Measurements from ENCODE around the gene ABCD1.
"Not testable (repeated sequence)": the region's sequence is repeated elsewhere in the genome, so short reads cannot be mapped to it uniquely, and the experiment has no call there.

The ABCD1 gene

DNA sequence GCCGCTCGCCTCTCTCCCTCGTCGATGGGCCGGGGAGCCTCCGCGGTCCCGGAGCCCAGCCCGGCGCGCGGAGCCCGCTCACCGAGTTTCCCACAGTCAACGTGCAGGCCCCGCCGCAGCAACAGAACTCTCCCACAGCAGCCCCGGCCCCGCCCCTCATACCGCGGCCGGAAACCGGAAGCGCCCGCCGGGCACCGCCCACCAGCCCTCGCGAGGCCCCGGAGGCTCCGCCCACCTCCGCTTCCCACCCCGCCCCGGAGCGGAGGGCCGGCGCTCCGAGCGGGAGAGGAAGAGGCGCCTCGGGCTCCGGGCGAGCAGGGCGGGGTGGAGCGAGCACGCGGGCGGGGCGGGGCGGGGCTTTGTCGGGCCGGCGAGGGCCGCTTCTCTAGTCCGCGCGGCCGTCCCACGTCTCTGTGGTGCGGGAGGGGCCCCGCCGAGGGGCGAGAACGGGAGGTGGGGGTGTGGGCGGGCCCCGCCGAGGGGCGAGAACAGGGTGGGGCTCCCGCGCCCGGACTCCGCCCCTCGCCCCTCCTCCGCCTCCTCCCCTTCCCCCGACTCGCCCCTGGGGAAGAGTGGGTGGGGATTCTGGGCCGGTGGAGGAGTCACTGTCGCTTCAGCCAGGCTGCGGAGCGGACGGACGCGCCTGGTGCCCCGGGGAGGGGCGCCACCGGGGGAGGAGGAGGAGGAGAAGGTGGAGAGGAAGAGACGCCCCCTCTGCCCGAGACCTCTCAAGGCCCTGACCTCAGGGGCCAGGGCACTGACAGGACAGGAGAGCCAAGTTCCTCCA lies at the start of gene ABCD1, which contains the start of gene BCAP31:
ABCD1 (plus strand) TSS at position 605 of the 787 bp plus-strand sequence. CDS start 411 bp downstream, outside the sequence.
BCAP31 (minus strand) TSS at position 136 of the 787 bp plus-strand sequence. CDS start 1,143 bp downstream, outside the sequence.
- TF ChIP-seq, protein P1, sequence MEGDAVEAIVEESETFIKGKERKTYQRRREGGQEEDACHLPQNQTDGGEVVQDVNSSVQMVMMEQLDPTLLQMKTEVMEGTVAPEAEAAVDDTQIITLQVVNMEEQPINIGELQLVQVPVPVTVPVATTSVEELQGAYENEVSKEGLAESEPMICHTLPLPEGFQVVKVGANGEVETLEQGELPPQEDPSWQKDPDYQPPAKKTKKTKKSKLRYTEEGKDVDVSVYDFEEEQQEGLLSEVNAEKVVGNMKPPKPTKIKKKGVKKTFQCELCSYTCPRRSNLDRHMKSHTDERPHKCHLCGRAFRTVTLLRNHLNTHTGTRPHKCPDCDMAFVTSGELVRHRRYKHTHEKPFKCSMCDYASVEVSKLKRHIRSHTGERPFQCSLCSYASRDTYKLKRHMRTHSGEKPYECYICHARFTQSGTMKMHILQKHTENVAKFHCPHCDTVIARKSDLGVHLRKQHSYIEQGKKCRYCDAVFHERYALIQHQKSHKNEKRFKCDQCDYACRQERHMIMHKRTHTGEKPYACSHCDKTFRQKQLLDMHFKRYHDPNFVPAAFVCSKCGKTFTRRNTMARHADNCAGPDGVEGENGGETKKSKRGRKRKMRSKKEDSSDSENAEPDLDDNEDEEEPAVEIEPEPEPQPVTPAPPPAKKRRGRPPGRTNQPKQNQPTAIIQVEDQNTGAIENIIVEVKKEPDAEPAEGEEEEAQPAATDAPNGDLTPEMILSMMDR (IDR thresholded peaks at IDR 0.05; ENCODE audit: borderline replicate concordance, insufficient read depth, low read depth, low read length), result no peak
- peak within 1 kb of the TSS; percentile 68 for H3K4me3 ChIP-seq (ENCODE audit: low read depth, low read length)

DNA sequence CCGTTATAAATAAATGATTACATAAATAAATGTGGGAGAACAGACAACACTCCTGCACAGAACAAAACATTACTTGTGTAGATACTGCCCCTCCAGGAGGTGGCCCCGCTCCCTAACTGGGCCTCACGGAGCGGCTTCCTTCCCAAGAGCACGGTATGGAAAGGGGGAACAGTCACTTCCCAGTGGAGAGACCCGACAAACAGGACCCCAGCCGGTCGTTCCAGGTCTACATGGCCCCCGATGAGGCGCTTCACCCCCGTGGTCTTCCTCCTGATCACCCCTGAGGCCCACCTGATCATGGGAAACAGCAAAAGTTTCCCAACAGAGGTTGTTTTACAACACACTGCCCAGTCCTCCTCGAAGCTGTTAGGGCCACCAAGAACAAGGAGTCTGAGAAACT lies 43.5 kb upstream of the ABCD1 start:
- TF ChIP-seq, protein P1 (IDR thresholded peaks at IDR 0.05; ENCODE audit: borderline replicate concordance, insufficient read depth, low read depth, low read length), result no peak
- H3K4me3 ChIP-seq (ENCODE audit: low read depth, low read length), result no peak overlapping the region

DNA sequence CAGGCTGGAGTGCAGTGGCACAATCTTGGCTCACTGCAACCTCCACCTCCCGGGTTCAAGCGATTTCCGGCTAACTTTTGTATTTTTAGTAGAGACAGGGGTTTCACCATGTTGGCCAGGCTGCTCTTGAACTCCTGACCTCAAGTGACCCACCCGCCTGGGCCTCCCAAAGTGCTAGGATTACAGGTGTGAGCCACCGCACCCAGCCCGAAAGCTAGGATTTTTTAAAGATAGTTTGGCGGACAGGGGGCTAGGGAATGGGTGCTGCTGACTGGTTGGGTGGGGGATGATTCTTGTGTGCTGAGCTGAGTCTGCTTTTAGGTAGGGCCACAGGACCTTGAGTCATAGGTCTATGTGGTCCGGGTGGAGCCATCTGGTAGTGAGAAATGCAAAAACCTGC lies 41.2 kb upstream of the ABCD1 start:
- H3K4me3 ChIP-seq (ENCODE audit: low read depth, low read length), result not testable (repeated sequence)

DNA sequence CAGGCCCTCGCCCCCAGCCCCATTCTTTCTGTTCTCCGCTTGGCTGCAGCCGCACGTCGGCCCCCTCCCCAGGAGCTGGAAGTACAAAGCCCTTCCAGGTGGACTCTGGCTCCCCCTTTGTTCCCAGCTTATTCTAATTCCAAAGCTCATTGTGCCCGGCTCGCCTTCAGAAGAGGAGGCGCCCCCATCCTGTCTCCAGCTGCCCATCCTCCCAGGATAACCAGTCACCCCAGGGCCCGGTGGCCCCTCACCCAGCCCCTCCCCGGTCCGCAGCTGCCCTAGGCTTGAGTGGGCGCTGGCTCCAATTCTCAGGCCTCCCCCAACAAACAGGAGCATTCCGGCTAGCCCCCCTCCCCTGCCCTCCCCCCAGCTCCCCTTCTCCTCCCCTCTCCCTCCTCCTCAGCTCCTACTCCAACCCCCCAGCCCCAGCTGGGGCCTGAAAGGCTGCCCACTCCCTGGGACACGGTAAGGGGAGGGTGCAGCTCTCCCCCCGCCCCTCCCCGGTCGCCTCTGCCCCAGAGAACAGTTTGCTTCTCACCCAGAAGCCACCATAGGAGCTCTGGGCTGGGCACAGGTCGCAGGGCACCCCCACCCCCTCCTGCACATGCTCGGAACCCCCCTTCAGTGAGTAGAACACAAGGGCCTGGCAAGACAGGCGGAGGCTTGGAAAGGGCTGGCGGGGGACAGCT lies 40.0 kb upstream of the ABCD1 start:
- TF ChIP-seq, protein P1 (IDR thresholded peaks at IDR 0.05; ENCODE audit: borderline replicate concordance, insufficient read depth, low read depth, low read length), result no peak
- H3K4me3 ChIP-seq (ENCODE audit: low read depth, low read length), result no peak overlapping the region

DNA sequence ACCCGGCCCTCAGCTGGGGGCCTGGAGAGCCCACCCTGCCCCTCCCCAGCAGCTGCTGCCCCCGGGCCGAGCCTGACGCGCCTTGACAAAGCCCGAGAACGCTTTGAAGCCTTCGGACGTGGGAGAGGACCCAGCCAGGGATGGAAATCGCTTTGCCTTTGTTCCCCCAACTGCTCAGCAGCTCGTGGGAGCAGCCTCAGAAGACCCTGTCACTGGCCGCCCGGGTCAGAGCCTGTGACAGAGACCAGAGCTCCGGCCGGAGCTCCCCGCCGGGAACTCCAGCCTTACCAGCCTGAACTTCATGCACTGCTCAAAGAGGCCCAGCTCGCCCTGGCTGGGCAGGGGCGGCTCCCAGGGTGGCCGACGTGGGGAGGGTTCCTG lies 39.5 kb upstream of the ABCD1 start:
- no peak overlapping the region for H3K4me3 ChIP-seq (ENCODE audit: low read depth, low read length)

DNA sequence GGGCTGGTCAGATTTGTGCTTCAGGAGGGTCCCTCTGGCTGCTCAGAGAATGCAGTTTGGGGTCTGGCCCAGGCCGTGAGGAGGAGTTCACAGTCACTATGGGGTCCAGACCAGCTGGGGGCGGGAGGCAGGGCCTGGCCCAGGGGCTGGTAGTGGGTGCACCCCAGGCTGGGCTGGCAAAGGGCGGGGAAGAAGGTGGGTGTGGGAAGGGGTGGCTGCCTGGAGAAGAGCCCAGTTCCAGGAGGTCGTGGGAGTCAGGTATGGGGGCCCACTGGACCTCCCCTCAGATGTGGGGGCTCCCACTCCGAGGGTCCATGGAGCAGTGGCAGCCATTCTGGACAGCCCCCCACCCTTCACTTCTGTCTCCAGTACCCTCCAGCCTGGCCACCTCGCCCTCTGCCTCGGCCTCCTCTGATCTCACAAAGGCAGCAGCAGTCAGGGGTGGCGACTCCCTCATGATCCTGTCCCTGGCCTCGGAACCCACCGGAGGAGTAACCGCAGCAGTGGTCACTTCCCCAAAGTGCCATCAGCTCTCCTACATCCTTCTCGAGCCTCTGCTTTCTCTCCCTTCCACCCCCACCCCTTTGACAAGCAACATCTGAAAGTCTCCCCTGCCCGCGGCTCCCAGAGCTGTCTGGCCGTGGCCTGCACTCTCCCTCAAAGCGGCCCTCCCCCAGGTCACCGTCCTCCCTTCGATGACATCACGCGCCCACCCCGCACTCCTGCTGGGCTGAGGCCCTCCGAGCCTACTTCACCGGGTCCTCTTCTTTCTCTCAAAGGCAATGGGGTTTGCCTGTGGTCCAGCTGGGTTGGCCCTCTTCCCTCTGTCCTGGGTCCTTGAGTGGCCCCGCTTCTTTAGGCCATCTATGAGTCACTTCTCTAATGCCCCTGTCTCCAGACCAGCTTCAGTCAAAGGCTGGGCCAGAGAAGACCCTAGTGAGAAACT lies 38.6 kb upstream of the ABCD1 start:
- TF ChIP-seq, protein P1 (IDR thresholded peaks at IDR 0.05; ENCODE audit: borderline replicate concordance, insufficient read depth, low read depth, low read length), result no peak
- no peak overlapping the region for H3K4me3 ChIP-seq (ENCODE audit: low read depth, low read length)

More for the DNA sequence above, 39.5 kb upstream of the ABCD1 start:
- TF ChIP-seq, protein P1 (IDR thresholded peaks at IDR 0.05; ENCODE audit: borderline replicate concordance, insufficient read depth, low read depth, low read length), result no peak

DNA sequence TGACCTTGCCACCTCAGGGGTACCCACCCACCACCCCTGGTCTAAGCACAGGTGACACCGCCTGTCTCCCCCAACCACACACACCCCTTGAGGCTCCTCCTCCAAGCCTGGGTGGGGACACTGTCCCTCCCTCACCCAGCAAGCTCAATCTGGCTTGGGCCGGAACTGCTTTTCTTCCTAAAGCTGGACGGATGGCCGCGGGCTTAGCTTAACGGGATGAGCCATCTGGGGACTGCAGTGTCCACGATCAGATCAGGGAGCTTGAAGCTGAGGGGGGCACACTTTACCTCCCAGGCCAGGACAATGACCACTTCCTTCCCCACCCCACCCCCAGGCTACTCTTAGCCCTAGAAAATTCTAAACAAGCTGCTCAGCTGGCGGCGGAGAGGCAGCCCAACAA lies 37.9 kb upstream of the ABCD1 start:
- TF ChIP-seq, protein P1 (IDR thresholded peaks at IDR 0.05; ENCODE audit: borderline replicate concordance, insufficient read depth, low read depth, low read length), result no peak
- H3K4me3 ChIP-seq (ENCODE audit: low read depth, low read length), result no peak overlapping the region
